Heart left ventricle (tissue), 16 donors: Measurements from ENCODE around the gene IL26. TPM values are rescaled to one million over a fixed set of nuclear protein-coding genes. Genes with fewer than 3 reads are reported as not detected.

ENCODE experiments used
- ATAC-seq, 4 donors: fragments of 200-7000 bp; cut with Tn5 transposase; one replicate each; pipeline ENCODE4 v1.9.1; 2020 to 2022; ENCODE audit warnings: moderate library complexity in 4 of 4, mild to moderate bottlenecking in 3 of 4, moderate number of reproducible peaks in 1 of 4
- DNase-seq, 5 donors: peaks; one replicate each; pipeline ENCODE4 v3.0.0-alpha.2; 2020
- H3K27ac ChIP-seq, 12 donors: fragments of 200-600 bp; sonication (generic) in 4 of 12; one replicate each; pipeline versions ENCODE4 v1.5.0 to v1.8.0; 2016 to 2022; ENCODE audit warnings: mild to moderate bottlenecking in 2 of 12
- H3K27me3 ChIP-seq, 9 donors: fragments of 200-600 bp; sonication (generic) in 2 of 9; one replicate each; pipeline versions ENCODE4 v1.5.1 to v1.8.0; 2016 to 2022; ENCODE audit warnings: mild to moderate bottlenecking in 3 of 9
- H3K36me3 ChIP-seq, 9 donors: fragments of 200-600 bp; sonication (generic) in 2 of 9; one replicate each; pipeline versions ENCODE4 v1.5.0 to v1.8.0; 2018 to 2022; ENCODE audit warnings: mild to moderate bottlenecking in 2 of 9
- H3K4me1 ChIP-seq, 12 donors: fragments of 200-600 bp; sonication (generic) in 4 of 12; one replicate each; pipeline versions ENCODE4 v1.5.0 to v1.8.0; 2016 to 2022; ENCODE audit warnings: mild to moderate bottlenecking in 3 of 12
- H3K4me3 ChIP-seq, 12 donors: fragments of 200-600 bp; sonication (generic) in 4 of 12; one replicate each; pipeline versions ENCODE4 v1.5.0 to v1.8.0; 2017 to 2022; ENCODE audit warnings: mild to moderate bottlenecking in 9 of 12, moderate library complexity in 4 of 12
- H3K9me3 ChIP-seq, 12 donors: fragments of 200-600 bp; sonication (generic) in 4 of 12; one replicate each; pipeline versions ENCODE4 v1.5.0 to v1.8.0; 2016 to 2022; ENCODE audit warnings: mild to moderate bottlenecking in 1 of 12
- POLR2A ChIP-seq, 2 donors: fragments of 450-650 bp; IDR thresholded peaks; one replicate each; pipeline ENCODE4 v1.6.1; 2017; ENCODE audit warnings: antibody characterized with exemption in 2 of 2, mild to moderate bottlenecking in 2 of 2, moderate library complexity in 2 of 2
- WGBS, 4 donors: extraction: QIAGEN DNeasy Blood & Tissue Kit in 2 of 4; methylation state at CpG; one replicate each; pipeline versions ENCODE4 v1.1.5 to v1.1.7; 2013 to 2018; 5-methylcytosine and 5-hydroxymethylcytosine counted together
- intact Hi-C, 10 donors: fragments of 100-400 bp; cut with DNase I; formaldehyde crosslinking; loops; one replicate each; pipeline versions ENCODE4 v1.11.1 to v1.14.2; 2022
- polyA plus RNA-seq, 2 donors: library from polyadenylated mRNA; stranded (reverse); fragments of 200-250 nt; gene quantifications; one replicate each; pipeline ENCODE4 v1.2.3, GENCODE V29; 2013
- total RNA-seq, 9 donors: library from RNA; depleted of rRNA in 2 of 9; stranded (reverse); fragments of >200 nt in 2 of 9; fragmentation: NEBNext Ultra II Directional in 3 of 9; extraction: Animal tissue kit (Norgen Biotek cat#: 25700) in 3 of 9; gene quantifications; one replicate each; pipeline versions ENCODE4 v1.1.0 to v1.2.4, GENCODE V29; 2016 to 2023
- TF ChIP-seq, protein P1 (sequence below), 12 donors: fragments of 200-600 bp; sonication (generic) in 4 of 12; IDR thresholded peaks; one replicate each; pipeline versions ENCODE4 v1.5.0 to v1.8.0; 2018 to 2022; ENCODE audit warnings: antibody characterized with exemption in 12 of 12, mild to moderate bottlenecking in 5 of 12
- donor health status: ischemic (EF 13 %, LVEDD 7.1; RV severe dilation, severe dysfunction).
- donor health status: healthy with polysubstance abuse.
- donor health status: DM: no; HTN: yes; CAD: no.
- donor health status: DM: no; HTN: no; CAD: no.
- donor health status: ischemic (EF 25% LVEDD 6.9; RV normal size, moderate dysfunction).
- donor health status: ischemic (EF 25% LVEDD 5.7; RV mildly dilated, moderate dysfunction).
- donor health status: healthy.
- donor health status: DM: yes; HTN: yes; CAD: no.
- donor health status: ischemic (EF 35%, LVEDD 5.7; RV mildly dilated, moderate dysfunction).
- donor health status: nonischemic (EF 11% LVEDD 7.7; RV severe dilation, severe dysfunction).
- donor health status: DM: yes; HTN: yes; CAD: no.
- donor health status: PGD.
- donor health status: ischemic (EF 29% LVEDD 5.4; RV normal size, mild dysfunction).
- donor health status: nonischemic (EF 23%, LVEDD 6.1; RV moderate dilation, normal function).

Gene IL26
- total and polyA plus RNA-seq, 11 donors: not detected

DNA sequence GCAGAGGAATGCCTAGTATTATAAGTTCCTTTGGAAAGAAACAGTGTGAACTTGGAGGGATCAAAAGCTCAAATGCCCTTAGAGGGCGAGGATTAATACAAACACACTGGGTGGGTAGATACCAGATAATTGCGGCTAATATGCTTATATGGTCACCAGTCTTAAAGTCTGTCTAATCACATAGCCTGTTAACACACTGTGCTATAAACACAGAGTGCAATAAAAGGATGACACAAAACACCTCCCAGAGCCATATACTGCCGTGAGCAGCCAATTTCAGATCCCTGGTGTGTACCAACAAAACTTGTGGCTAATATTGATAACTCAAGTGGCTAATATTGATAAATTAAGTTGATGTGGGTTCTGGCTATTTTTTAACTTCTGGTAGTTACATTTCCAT lies 1.7 kb upstream of the IL26 start:
- no peaks in the 10 kb centered on the region for H3K36me3 ChIP-seq
- intact Hi-C loops: loop anchor here in 1 of 10 donors (10.0 kb wide), 1 partner anchor 457 kb away; the partner anchor contains the start of gene NUP107
- H3K4me1 ChIP-seq: peaks cover 0 to 9% (median 0%) of the 10 kb centered on the region in 12 donors
- no peak for TF ChIP-seq POLR2A (IDR thresholded peaks at IDR 0.05)
- TF ChIP-seq, protein P1, sequence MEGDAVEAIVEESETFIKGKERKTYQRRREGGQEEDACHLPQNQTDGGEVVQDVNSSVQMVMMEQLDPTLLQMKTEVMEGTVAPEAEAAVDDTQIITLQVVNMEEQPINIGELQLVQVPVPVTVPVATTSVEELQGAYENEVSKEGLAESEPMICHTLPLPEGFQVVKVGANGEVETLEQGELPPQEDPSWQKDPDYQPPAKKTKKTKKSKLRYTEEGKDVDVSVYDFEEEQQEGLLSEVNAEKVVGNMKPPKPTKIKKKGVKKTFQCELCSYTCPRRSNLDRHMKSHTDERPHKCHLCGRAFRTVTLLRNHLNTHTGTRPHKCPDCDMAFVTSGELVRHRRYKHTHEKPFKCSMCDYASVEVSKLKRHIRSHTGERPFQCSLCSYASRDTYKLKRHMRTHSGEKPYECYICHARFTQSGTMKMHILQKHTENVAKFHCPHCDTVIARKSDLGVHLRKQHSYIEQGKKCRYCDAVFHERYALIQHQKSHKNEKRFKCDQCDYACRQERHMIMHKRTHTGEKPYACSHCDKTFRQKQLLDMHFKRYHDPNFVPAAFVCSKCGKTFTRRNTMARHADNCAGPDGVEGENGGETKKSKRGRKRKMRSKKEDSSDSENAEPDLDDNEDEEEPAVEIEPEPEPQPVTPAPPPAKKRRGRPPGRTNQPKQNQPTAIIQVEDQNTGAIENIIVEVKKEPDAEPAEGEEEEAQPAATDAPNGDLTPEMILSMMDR (IDR thresholded peaks at IDR 0.05): no peak
- DNase-seq (no peak), ATAC-seq (no peak)
- 56 to 83% (median 81%) methylated on average over 3 of the region's 3 CpGs for WGBS, 4 donors
- H3K9me3 ChIP-seq: no peaks in the 10 kb centered on the region
- H3K4me3 ChIP-seq: no peak overlapping the region
- no peak overlapping the region for H3K27ac ChIP-seq
- H3K27me3 ChIP-seq: no peaks in the 10 kb centered on the region

DNA sequence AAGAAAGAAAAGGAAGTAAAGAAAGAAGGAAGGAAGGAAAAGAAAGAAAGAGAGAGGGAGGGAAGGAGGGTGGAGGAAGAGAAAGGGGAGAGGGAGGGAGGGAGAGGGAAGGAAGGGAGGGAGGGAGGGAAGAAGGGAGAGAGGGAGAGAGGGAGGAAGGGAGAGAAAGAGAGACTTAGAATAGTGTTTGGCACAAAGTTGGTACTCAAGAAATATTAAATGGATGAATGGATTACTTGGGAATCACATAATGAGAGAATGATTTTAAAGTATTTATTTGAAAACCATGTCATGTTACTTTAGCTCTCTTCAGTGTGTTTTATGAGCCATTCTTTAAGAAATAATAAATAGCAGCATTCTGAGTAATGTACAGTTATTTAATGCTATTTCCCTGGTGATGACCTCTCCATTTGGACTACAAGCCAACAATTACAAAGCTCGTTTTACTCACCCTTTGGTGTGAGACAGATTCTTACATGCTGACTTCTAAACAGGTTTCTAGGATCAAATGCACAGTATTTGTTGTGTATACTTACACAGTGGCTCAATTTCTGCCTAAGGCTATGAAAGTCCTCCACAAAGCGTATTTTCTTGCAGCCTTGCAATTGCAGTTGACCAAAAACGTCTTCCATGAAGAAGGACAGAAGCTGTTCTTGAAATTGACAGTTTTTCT lies 861 bp downstream of the IL26 start:
- DNase-seq (no peak), ATAC-seq (no peak)
- H3K4me1 ChIP-seq: peaks cover 0 to 9% (median 0%) of the 10 kb centered on the region in 12 donors
- H3K9me3 ChIP-seq: no peaks in the 10 kb centered on the region
- H3K4me3 ChIP-seq: no peak overlapping the region
- H3K36me3 ChIP-seq: no peaks in the 10 kb centered on the region
- 70 to 83% (median 78%) methylated on average over 3 of the region's 3 CpGs for WGBS, 4 donors
- intact Hi-C loops: loop anchor here in 2 of 10 donors (5.0 to 10.0 kb wide), 2 partner anchors 388 to 460 kb away; partner anchors contain the start of genes NUP107 (in 1 of the 2) and RAP1B (in 1 of the 2)
- TF ChIP-seq, protein P1 (IDR thresholded peaks at IDR 0.05): no peak
- TF ChIP-seq POLR2A (IDR thresholded peaks at IDR 0.05): no peak
- H3K27ac ChIP-seq: peak overlapping the region in 1 of 12 donors; percentile 22
- no peaks in the 10 kb centered on the region for H3K27me3 ChIP-seq

DNA sequence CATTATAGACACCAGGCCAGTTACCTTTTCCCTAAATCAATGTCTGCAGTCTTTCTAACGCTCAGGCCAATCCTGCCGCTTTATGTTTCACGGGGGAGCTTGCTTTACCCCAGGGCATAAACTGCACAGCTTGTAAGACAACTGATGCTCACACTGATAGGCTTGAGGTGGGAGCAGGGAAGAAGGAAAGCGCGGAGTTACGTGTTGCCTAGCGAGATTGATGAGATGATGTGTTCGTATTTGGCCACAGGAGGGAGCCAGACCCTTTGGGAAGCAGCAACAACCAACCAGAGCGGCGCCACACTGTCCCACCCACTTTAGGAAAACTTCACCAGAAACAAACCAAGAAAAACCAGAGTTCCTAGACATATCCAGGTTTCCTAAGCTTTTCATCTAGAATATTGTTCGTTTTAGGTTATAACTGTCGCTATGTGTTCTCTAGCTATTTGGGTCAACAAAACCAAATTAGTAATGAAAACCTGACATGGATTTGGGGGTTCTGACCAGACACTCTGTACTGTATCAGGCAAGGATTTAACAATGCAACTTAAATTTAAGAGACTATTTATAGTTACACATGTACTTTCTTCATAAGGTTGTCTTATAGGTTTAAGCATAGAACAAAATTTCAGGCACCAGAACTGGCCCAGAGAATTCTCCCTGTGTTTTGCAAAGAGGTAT lies 2.4 kb downstream of the IL26 start:
- Histone ChIP-seq H3K36me3 (no peaks in the 10 kb centered on the region), H3K27me3 (peaks cover 0 to 10% (median 0%) of the 10 kb centered on the region in 9 donors), H3K4me1 (peaks cover 0 to 9% (median 0%) of the 10 kb centered on the region in 12 donors), H3K27ac (no peak overlapping the region), H3K4me3 (peak overlapping the region in 1 of 12 donors; percentile 18), H3K9me3 (no peaks in the 10 kb centered on the region)
- 2 to 6% (median 3%) methylated on average over 12 of the region's 12 CpGs for WGBS, 4 donors
- intact Hi-C loops: loop anchor here (1.0 to 10.0 kb wide), 4 partner anchors 94 to 462 kb away; partner anchors contain the start of genes NUP107 (in 1 of the 10) and RAP1B (in 1 of the 10)
- TF ChIP-seq, protein P1 (IDR thresholded peaks at IDR 0.05): peak; percentile 77 to 93 (median 84)
- no peak for TF ChIP-seq POLR2A (IDR thresholded peaks at IDR 0.05)
- DNase-seq (peak; percentile 71 to 87 (median 78)), ATAC-seq (peak; percentile 95 to 99 (median 98))

DNA sequence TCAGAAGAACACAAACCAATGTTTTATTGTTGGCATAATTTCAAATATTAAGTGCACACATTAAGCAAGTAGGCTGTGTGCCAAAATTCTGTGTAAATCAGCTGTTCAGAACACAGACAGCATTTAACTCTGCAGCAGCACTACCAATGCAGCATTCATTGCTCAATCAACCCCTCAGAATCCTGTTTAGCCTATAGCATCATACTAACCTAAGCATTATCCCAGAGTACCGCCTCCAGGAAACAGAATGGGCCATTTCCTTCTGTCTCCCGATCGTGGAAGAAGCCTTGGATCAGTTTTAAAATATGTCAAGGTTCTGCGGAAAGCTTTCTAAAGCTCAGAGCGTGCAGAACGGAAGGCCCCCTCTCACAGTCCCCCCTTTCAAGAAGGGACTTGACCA lies 3.3 kb downstream of the IL26 start:
- H3K27ac ChIP-seq: no peak overlapping the region
- no peak for ATAC-seq
- H3K4me1 ChIP-seq: peaks cover 0 to 9% (median 0%) of the 10 kb centered on the region in 12 donors
- WGBS, 4 donors: 43 to 54% (median 45%) methylated on average over 6 of the region's 6 CpGs
- no peaks in the 10 kb centered on the region for H3K36me3 ChIP-seq
- peaks cover 0 to 19% (median 0%) of the 10 kb centered on the region in 9 donors for H3K27me3 ChIP-seq
- no peaks in the 10 kb centered on the region for H3K9me3 ChIP-seq
- DNase-seq: no peak
- no peak for TF ChIP-seq POLR2A (IDR thresholded peaks at IDR 0.05)
- TF ChIP-seq, protein P1 (IDR thresholded peaks at IDR 0.05): no peak
- intact Hi-C loops: loop anchor here in 7 of 10 donors (2.0 to 10.0 kb wide), 3 partner anchors 94 to 462 kb away; partner anchors contain the start of genes NUP107 (in 1 of the 7) and RAP1B (in 1 of the 7)
- H3K4me3 ChIP-seq: no peak overlapping the region
